Mesothelial cell of epicardium (in vitro differentiated cells): ENCODE data around the gene CCNG2. TPM values are rescaled to one million over a fixed set of nuclear protein-coding genes. Genes with fewer than 3 reads are reported as not detected.

Experiments
- DNase-seq, 2 experiments: peaks; one replicate each; pipeline ENCODE4 v3.0.0; 2021; ENCODE audit warnings: low spot score in 2 of 2; ENCODE audit not compliant: unreplicated experiment in 2 of 2
- H3K27ac Mint-ChIP-seq: 2 replicates; pipeline ENCODE4 v1.8.0; 2021; ENCODE audit warnings: mixed read lengths
- H3K27me3 Mint-ChIP-seq: 2 replicates; pipeline ENCODE4 v1.8.0; 2021; ENCODE audit warnings: low read depth, mixed read lengths
- H3K36me3 Mint-ChIP-seq: 2 replicates; pipeline ENCODE4 v1.8.0; 2021; ENCODE audit warnings: mixed read lengths
- H3K4me1 Mint-ChIP-seq: 2 replicates; pipeline ENCODE4 v1.8.0; 2021; ENCODE audit warnings: mixed read lengths
- H3K4me3 Mint-ChIP-seq: 2 replicates; pipeline ENCODE4 v1.8.0; 2021; ENCODE audit warnings: mild to moderate bottlenecking, moderate library complexity, mixed read lengths
- H3K9me3 Mint-ChIP-seq: 2 replicates; pipeline ENCODE4 v1.8.0; 2021; ENCODE audit warnings: mixed read lengths
- total RNA-seq: library from RNA; stranded (reverse); gene quantifications from 3 replicates; pipeline ENCODE4 v1.2.1, GENCODE V29; 2021
- TF ChIP-seq, protein P1 (sequence below): fragments of 200-600 bp; sonication (generic); IDR thresholded peaks from one replicate; pipeline ENCODE4 v1.5.0; 2021; ENCODE audit warnings: antibody characterized with exemption; ENCODE audit not compliant: unreplicated experiment

The CCNG2 gene
- total RNA-seq, 1 donor from 2014 or later: 89.3 TPM

GRCh38 chr4:77179519-77179918 is 22.5 kb downstream of the CCNG2 start:
- Mint-ChIP-seq H3K4me1 (peaks cover 35% of the 10 kb centered on the region), H3K27ac (no peak overlapping the region), H3K27me3 (no peaks in the 10 kb centered on the region), H3K4me3 (no peak overlapping the region), H3K36me3 (no peaks in the 10 kb centered on the region), H3K9me3 (no peaks in the 10 kb centered on the region)
- DNase-seq: no peak
- TF ChIP-seq, protein P1, sequence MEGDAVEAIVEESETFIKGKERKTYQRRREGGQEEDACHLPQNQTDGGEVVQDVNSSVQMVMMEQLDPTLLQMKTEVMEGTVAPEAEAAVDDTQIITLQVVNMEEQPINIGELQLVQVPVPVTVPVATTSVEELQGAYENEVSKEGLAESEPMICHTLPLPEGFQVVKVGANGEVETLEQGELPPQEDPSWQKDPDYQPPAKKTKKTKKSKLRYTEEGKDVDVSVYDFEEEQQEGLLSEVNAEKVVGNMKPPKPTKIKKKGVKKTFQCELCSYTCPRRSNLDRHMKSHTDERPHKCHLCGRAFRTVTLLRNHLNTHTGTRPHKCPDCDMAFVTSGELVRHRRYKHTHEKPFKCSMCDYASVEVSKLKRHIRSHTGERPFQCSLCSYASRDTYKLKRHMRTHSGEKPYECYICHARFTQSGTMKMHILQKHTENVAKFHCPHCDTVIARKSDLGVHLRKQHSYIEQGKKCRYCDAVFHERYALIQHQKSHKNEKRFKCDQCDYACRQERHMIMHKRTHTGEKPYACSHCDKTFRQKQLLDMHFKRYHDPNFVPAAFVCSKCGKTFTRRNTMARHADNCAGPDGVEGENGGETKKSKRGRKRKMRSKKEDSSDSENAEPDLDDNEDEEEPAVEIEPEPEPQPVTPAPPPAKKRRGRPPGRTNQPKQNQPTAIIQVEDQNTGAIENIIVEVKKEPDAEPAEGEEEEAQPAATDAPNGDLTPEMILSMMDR: no peak

DNA sequence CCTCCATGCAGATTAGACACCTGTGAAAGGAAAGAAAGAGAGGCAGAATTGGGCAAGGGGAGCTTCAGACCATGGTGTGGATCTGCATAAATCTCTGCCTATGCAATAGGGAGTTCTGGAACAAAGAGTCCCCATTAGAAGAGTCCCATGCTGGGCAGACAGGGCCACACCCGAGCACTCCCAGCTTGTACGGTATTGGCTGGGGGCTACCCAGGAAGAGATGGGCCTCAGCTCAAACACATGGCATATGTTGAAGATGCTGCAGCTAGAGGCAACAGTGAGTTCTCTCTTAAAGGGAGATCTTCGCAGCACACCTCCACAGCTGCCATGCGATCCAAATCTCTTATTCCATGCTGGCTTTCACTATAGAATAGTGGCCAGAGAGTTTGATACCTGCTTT is 24.7 kb downstream of the CCNG2 start:
- Mint-ChIP-seq H3K4me1 (peaks cover 17% of the 10 kb centered on the region), H3K4me3 (no peak overlapping the region), H3K36me3 (no peaks in the 10 kb centered on the region), H3K27me3 (no peaks in the 10 kb centered on the region), H3K27ac (no peak overlapping the region), H3K9me3 (no peaks in the 10 kb centered on the region)
- no peak for DNase-seq
- TF ChIP-seq, protein P1: no peak

DNA sequence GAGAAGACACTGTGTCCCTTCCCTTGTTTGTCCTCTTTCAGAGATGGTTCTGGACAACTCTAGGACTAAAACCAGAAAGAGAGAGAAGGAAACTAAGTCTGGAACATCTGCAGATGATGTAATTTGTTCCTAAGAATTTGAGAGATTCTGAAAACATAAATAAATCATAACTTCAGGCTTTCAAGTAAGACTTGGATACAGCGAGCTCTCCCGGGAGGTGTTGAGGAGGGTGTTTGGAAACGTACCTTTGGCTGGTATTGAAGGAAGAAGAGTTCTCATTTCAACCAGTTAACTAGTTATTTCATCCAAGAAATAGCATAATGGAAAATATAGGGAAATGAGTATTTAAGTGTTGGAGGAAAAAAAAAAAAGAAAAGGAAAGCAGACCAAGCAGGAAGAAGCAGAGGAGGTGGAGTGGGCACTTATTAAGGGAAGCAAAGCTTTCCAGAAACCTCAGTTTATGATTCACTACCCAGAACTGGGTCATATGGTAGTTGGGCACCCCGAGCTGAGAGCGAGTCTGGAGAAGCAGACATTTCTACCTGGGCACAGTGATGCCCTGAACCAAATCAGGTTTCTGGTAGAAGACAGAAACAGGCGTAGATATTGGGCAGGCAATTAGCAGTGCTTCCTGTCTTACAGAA is 26.9 kb downstream of the CCNG2 start:
- H3K9me3 Mint-ChIP-seq: no peaks in the 10 kb centered on the region
- H3K27ac Mint-ChIP-seq: no peak overlapping the region
- TF ChIP-seq, protein P1: no peak
- H3K36me3 Mint-ChIP-seq: no peaks in the 10 kb centered on the region
- H3K27me3 Mint-ChIP-seq: no peaks in the 10 kb centered on the region
- no peaks in the 10 kb centered on the region for H3K4me1 Mint-ChIP-seq
- H3K4me3 Mint-ChIP-seq: no peak overlapping the region
- DNase-seq: no peak

GRCh38 chr4:77184974-77185373 is 28.0 kb downstream of the CCNG2 start:
- H3K27me3 Mint-ChIP-seq: no peaks in the 10 kb centered on the region

DNA sequence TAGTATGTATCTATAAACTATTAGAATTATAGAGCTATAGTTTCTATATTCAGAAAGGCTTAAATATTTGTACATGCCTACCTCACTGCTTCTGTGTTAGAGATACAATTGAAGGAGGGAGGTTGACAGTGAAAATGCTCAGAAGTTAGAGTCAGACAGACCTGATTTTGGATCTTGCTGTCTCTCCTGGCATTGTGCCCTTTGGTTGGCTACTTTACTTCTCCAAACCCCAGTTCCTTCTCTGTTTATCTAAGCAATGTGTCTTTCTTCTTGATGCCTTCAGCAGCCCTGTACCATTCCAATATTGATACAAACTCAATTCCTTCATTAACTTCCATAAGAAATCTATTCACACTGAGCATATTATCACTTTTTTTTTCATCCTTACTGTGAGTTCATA is 28.7 kb downstream of the CCNG2 start:
- Mint-ChIP-seq H3K27ac (no peak overlapping the region), H3K27me3 (no peaks in the 10 kb centered on the region), H3K4me3 (no peak overlapping the region), H3K4me1 (peaks cover 7% of the 10 kb centered on the region), H3K36me3 (no peaks in the 10 kb centered on the region), H3K9me3 (no peaks in the 10 kb centered on the region)
- TF ChIP-seq, protein P1: no peak
- DNase-seq: no peak

More at GRCh38 chr4:77184974-77185373, 28.0 kb downstream of the CCNG2 start:
- Mint-ChIP-seq H3K4me3 (no peak overlapping the region), H3K36me3 (no peaks in the 10 kb centered on the region), H3K4me1 (peaks cover under 1% of the 10 kb centered on the region), H3K27ac (no peak overlapping the region), H3K9me3 (no peaks in the 10 kb centered on the region)
- DNase-seq: no peak
- TF ChIP-seq, protein P1: no peak
